Right lobe of liver (tissue), 4 donors: ENCODE data around the gene CD19.

ENCODE experiments used
- CTCF ChIP-seq, 4 donors: fragments of 200-600 bp in 3 of 4; fragments of 450-650 bp in 1 of 4; IDR thresholded peaks; one replicate each; pipeline versions ENCODE4 v1.5.1 to v1.8.0; 2016 to 2022; ENCODE audit warnings: antibody characterized with exemption in 4 of 4, mild to moderate bottlenecking in 2 of 4
- POLR2A ChIP-seq: fragments of 450-650 bp; IDR thresholded peaks from one replicate; pipeline ENCODE4 v1.6.1; 2017; ENCODE audit warnings: antibody characterized with exemption, mild to moderate bottlenecking
- donor health status: DM: no; HTN: no; CAD: no.
- donor health status: DM: no; HTN: no; CAD: no.
- donor health status: DM: no; HTN: yes; CAD: no.

GRCh38 chr16:28985211-28986041, 53.7 kb downstream of the CD19 start:
- no peak for TF ChIP-seq CTCF (IDR thresholded peaks at IDR 0.05)
- no peak for TF ChIP-seq POLR2A
